Stimulated activated CD4-positive, alpha-beta T cell treated with anti-CD3 and anti-CD28 coated beads, Interleukin-15, amount 100 ng/mL, for 1 hour (primary cell): ENCODE measurements around the gene SHC2.

ENCODE experiments used
- DNase-seq, 2 donors: peaks; one replicate each; pipeline ENCODE4 v3.0.0-alpha.2; 2020; ENCODE audit warnings: low read depth in 1 of 2, low spot score in 1 of 2

Gene SHC2

GRCh38 chr19:374183-374885 is 86.5 kb downstream of the SHC2 start:
- DNase-seq = no peak

DNA sequence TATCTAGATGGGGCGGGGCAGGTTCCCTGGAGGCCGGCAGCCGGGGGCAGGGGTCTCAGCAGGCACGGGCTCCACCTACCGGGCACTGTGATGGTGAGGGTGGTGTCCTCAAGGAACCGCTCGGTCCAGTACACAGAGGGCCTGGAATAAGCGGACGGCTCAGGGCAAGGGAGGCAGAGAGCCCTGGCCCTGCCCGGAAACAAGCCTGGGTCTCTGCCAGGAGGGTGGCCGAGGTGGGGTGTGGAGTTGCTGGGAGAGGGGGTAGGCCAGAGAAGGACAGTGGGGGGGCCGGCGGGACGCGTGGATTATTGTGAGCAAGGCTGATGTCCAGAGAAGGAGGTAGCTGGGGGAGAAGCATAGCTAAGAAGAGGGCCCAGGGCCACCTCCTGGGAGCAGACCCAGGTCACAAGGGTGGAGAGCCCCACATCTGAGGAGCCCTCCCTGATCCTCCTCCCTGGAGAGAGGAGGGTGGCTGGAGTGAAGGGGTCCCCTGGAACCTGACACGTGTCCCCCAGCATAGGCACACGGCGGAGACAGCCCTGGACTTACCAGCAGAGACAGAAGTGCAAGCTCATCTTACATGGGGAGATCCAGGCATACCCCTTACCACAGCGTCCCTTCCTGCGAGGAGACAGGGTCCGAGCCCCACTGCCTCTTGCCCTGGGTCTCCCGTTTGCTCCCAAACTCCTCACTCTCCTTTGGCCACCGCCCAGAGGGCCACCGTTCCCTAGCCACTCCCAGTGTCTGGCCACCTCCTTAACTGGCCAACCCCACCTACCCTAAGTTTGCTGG is 87.2 kb downstream of the SHC2 start:
- no peak for DNase-seq

DNA sequence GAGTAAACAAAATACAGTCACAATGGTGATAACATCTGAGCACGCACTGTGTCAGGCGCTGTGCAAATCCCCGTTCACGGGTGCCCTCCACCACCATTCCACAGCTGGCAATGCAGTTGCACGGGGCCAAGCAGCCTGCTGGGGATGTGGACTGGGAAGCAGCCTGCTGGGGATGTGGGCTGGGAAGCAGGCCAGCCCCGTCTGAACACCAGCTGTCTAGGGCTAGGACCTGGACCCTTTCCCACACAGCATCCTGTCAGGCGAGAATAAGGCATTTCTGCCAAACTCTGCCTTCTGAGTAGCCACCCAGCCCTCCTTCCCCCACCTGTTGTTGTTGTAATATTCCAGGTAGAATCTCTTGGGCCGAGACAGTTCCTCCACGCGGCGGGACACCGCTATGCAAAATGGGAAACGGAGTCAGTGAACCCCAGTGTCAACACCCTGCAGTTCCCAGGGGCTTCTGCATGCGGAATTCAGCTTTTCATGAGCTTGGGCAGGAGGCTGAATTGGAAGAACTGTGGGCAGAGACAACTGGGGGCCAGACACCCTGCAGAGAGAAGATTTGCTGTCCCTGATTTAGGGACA is 88.4 kb downstream of the SHC2 start:
- no peak for DNase-seq

GRCh38 chr19:371501-372168 is 89.2 kb downstream of the SHC2 start:
- no peak for DNase-seq

DNA sequence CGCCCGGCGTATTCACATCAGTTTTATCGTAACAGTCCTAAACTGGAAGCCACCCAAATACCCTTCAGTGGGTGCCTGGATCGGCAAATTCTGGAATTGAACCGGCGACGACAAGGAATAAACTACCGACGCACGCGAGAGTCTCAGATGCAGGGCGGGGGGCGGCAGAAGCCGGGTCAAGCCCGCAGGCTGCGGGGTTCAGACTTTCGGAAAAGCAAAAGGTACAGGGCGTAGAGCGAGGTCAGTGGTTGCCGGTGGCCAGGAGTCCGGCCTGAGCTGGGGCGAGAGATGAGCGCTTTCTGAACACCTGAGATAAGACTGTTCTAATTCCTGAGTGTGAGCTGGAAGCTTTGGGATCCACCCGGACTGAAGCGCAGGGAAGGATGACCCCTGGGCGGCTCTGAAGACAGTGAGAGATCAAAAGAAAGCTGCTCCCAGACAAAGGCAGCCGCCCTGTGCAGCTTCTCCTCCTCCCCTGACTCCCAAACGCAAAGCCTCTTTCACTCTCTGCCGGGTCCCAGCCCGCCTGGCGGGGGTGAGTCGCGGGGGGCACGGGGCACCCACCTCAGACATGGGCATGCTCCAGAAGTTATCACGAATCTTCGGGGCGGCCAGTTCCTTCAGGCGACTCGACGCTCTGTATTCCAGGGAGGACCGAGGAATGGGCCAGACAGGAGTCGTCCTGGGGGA is 90.0 kb downstream of the SHC2 start:
- DNase-seq = no peak

DNA sequence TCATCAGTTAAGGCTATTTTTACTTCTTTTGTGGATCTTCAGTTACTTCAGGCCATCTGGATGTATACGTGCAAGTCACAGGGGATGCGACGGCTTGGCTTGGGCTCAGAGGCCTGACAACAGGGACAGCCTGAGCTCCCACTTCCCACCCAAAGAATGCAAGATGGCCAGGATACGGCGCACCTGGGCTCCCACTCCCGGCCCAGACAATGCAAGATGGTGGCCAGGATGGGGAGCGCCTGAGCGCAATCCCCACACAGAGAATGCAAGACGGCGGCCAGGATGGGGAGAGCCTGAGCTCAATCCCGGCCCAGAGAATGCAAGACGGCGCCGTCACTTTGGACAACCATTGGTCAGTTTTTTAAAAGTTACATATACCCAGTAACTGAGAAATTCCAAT is 91.0 kb downstream of the SHC2 start:
- DNase-seq = no peak

GRCh38 chr19:369256-369655 is 91.6 kb downstream of the SHC2 start:
- no peak for DNase-seq

- DNase-seq = no peak
These were observed 92.2 kb downstream of the SHC2 start for GRCh38 chr19:368630-369024.

GRCh38 chr19:367963-368629 is 92.7 kb downstream of the SHC2 start:
- DNase-seq = no peak

DNA sequence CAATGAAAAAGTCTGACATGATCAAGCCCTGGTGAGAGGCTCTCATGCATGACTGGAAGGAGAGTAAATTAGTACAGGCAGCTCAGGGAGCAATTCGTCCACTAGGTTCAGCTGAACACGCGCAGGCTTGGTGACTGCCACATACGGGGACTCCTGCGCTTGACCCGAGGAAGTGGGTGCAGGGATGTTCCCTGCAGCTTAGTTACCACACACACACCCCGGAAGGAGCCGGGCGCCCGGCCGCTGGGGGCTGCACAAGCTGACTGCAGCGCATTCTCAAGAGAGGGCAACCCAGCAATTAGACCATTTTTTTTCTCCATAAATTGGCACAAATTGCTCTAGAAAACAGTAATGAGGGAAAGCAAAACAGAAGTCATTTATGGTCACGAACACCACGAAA is 93.3 kb downstream of the SHC2 start:
- DNase-seq = no peak

DNA sequence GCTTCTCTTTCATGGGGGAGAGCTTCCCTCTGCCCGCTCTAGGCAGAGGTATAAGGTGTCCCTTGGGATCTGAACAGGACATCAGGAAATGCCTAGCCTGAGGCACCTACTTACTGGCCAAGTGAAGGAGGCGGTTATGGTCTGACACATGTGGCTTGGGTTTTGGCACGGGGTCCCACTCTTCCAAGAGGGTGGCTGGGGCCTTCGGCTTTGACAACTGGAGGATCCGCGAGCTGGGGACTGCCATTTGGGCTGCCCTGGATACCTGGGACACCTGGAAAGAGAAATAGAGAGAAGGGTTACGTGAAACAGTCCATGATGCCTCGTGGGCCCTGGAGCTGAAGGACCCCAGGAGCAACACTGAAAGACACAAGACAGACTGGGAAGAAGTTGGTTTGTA is 93.9 kb downstream of the SHC2 start:
- no peak for DNase-seq
